ENCODE data around the gene TMEM150B.

TMEM150B gene

DNA sequence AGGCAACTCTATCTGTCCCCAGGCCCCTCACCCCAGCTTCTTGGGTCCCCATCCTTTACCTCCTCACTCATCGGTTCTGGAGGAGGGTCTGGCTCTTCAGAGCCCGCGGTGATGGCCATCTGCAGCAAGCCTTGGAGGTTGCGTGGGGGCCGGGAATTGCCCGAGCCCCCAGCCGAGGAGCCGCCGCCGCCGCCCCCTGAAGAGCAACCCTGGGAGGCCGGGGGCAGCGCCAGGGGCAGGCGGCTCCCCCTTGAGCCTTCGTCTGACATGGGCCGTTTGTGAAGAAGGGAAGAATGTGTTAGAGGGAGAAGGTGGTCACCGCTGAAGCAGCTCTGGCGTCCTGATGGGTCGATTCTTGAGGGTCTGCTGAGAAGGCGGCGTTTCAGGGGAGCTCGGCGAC is 45.8 kb downstream of the TMEM150B start:
- peak overlapping the region; percentile 96 for H3K4me3 ChIP-seq (ENCODE audit: low read length)
- no peak for DNase-seq (ENCODE audit: low read depth)
- TF ChIP-seq, protein P1, sequence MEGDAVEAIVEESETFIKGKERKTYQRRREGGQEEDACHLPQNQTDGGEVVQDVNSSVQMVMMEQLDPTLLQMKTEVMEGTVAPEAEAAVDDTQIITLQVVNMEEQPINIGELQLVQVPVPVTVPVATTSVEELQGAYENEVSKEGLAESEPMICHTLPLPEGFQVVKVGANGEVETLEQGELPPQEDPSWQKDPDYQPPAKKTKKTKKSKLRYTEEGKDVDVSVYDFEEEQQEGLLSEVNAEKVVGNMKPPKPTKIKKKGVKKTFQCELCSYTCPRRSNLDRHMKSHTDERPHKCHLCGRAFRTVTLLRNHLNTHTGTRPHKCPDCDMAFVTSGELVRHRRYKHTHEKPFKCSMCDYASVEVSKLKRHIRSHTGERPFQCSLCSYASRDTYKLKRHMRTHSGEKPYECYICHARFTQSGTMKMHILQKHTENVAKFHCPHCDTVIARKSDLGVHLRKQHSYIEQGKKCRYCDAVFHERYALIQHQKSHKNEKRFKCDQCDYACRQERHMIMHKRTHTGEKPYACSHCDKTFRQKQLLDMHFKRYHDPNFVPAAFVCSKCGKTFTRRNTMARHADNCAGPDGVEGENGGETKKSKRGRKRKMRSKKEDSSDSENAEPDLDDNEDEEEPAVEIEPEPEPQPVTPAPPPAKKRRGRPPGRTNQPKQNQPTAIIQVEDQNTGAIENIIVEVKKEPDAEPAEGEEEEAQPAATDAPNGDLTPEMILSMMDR (conservative IDR thresholded peaks at IDR 0.05; ENCODE audit: low read depth, low read length) = no peak

DNA sequence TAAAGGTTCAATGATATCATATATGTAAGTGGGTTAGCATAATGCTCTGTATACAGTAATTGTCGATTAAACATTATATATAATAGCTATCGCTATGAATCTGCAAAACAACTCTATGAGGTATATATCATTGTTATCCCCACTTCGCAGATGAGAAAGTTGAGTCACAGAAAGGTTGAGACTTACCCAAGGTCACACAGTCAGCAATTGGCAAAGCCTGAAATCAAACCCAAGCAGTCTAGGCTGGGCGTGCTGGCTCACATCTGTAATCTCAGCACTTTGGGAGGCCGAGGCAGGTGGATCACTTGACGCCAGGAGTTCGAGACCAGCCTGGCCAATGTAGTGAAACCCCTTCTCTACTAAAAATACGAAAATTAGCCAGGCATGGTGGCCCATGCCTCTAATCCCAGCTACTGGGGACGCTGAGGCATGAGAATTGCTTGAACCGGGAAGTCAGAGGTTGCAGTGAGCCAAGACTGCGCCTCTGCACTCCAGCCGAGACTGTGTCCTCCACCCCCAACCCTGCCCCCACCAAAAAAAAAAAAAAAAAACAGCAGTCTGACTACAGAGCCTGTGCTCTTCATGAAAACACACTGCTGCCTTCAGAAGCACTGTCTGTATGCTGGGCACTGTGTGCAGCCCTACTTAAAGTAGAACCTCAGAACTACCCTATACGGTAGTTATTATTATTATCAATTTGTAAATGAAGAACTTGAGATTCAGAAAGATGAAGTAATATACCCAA is 46.6 kb downstream of the TMEM150B start:
- no peak for DNase-seq (ENCODE audit: low read depth)
- H3K4me3 ChIP-seq (ENCODE audit: low read length) = peak overlapping the region; percentile 96
- TF ChIP-seq, protein P1 (conservative IDR thresholded peaks at IDR 0.05; ENCODE audit: low read depth, low read length) = no peak

- H3K4me3 ChIP-seq (ENCODE audit: low read length) = no peak overlapping the region
- DNase-seq (ENCODE audit: low read depth) = no peak
- TF ChIP-seq, protein P1 (conservative IDR thresholded peaks at IDR 0.05; ENCODE audit: low read depth, low read length) = no peak
Measured at GRCh38 chr19:55277494-55277893, 47.6 kb downstream of the TMEM150B start.

DNA sequence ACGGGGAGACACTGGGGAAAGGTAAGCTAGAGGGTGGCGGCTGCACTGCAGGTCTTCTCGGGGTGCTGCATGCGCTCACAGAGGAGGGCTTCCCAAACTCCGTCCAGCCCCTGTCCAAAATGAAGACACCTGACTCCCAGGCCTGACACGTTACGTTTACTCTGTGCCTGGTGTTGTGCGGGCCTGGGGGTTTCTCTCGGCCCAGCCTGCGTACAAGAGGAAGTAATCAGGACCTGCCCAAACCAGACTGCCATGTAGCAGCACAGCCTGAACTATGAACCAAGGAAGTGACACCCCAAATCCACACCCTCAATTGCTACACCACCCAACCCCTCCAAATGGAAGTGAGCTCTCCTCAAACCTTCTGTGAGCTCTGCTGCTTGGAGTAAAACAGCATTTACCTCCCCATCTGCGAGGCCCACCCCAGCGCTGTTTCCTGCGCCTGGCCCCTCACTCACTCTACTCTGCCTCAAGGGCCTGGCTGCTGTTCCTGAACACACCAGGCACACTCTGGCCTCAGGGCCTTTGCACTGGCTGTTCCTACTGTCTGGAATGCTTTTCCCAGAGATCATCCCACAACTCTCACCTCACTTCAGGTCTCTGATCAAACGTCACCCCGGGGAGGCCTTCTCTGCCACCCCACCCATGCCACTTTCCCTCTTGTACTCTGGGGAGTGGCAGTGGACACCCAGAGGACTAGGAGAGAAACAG is 48.3 kb downstream of the TMEM150B start:
- no peak overlapping the region for H3K4me3 ChIP-seq (ENCODE audit: low read length)
- no peak for DNase-seq (ENCODE audit: low read depth)
- TF ChIP-seq, protein P1 (conservative IDR thresholded peaks at IDR 0.05; ENCODE audit: low read depth, low read length) = no peak

- no peak overlapping the region for H3K4me3 ChIP-seq (ENCODE audit: low read length)
- no peak for DNase-seq (ENCODE audit: low read depth)
Measured at GRCh38 chr19:55275851-55276719, 49.1 kb downstream of the TMEM150B start.

GRCh38 chr19:55273978-55274707 is 51.0 kb downstream of the TMEM150B start:
- H3K4me3 ChIP-seq (ENCODE audit: low read length) = no peak overlapping the region
- DNase-seq (ENCODE audit: low read depth) = no peak
- TF ChIP-seq, protein P1 (conservative IDR thresholded peaks at IDR 0.05; ENCODE audit: low read depth, low read length) = no peak

More at GRCh38 chr19:55275851-55276719, 49.1 kb downstream of the TMEM150B start:
- TF ChIP-seq, protein P1 (conservative IDR thresholded peaks at IDR 0.05; ENCODE audit: low read depth, low read length) = no peak
